OCI-LY1 (cell line): ENCODE measurements around the gene TNFSF13.

Source experiments
- H2AFZ ChIP-seq: fragments of 200-600 bp; sonication (generic), shearing (Covaris generic); 2 replicates; pipeline ENCODE4 v1.6.0; 2014; ENCODE audit warnings: antibody characterized with exemption, mild to moderate bottlenecking, low read length
- H3F3A ChIP-seq: fragments of 200-600 bp; sonication (generic), shearing (Covaris generic); 2 replicates; pipeline ENCODE4 v1.6.0; 2014; ENCODE audit warnings: mild to moderate bottlenecking, antibody characterized with exemption, low read length, moderate library complexity; ENCODE audit not compliant: insufficient read depth
- H3K27ac ChIP-seq: fragments of 200-600 bp; sonication (generic); 2 replicates; pipeline ENCODE4 v1.5.1; 2014; ENCODE audit warnings: low read length, mixed run types, mild to moderate bottlenecking, low read depth; ENCODE audit not compliant: poor library complexity, severe bottlenecking
- H3K27me3 ChIP-seq: fragments of 200-600 bp; sonication (generic); 2 replicates; pipeline ENCODE4 v1.6.0; 2014; ENCODE audit warnings: antibody characterized with exemption, mild to moderate bottlenecking, low read length, moderate library complexity; ENCODE audit not compliant: insufficient read depth
- H3K36me3 ChIP-seq: fragments of 200-600 bp; sonication (generic); 2 replicates; pipeline ENCODE4 v1.6.1; 2014; ENCODE audit warnings: mild to moderate bottlenecking, antibody characterized with exemption, low read length, moderate library complexity, mixed read lengths; ENCODE audit not compliant: insufficient read depth
- H3K4me1 ChIP-seq: fragments of 200-600 bp; sonication (generic); 2 replicates; pipeline ENCODE4 v1.5.1; 2014; ENCODE audit warnings: mild to moderate bottlenecking, low read length, moderate library complexity; ENCODE audit not compliant: insufficient read depth, severe bottlenecking
- H3K4me2 ChIP-seq: fragments of 200-600 bp; sonication (generic), shearing (Covaris generic); 2 replicates; pipeline ENCODE4 v1.6.1; 2014; ENCODE audit warnings: low read length
- H3K4me3 ChIP-seq: fragments of 200-600 bp; sonication (generic); 2 replicates; pipeline ENCODE4 v1.5.1; 2014; ENCODE audit warnings: low read length, low read depth, mild to moderate bottlenecking, mixed read lengths; ENCODE audit not compliant: poor library complexity, severe bottlenecking
- H3K79me2 ChIP-seq: fragments of 200-600 bp; shearing (Covaris generic); 2 replicates; pipeline ENCODE4 v1.6.1; 2016; ENCODE audit warnings: mixed run types, low read length, mixed read lengths; ENCODE audit not compliant: insufficient read depth
- H3K9ac ChIP-seq: fragments of 200-600 bp; sonication (generic), shearing (Covaris generic); 2 replicates; pipeline ENCODE4 v1.6.1; 2014; ENCODE audit warnings: mild to moderate bottlenecking, low read length, mixed read lengths
- H3K9me2 ChIP-seq: fragments of 200-600 bp; sonication (generic), shearing (Covaris generic); 2 replicates; pipeline ENCODE4 v1.6.1; 2014; ENCODE audit warnings: low read depth, mild to moderate bottlenecking, low read length, mixed read lengths
- H3K9me3 ChIP-seq: fragments of 200-600 bp; shearing (Covaris generic); 2 replicates; pipeline ENCODE4 v1.6.1; 2014; ENCODE audit warnings: low read length, mixed read lengths
- H4K20me1 ChIP-seq: fragments of 200-600 bp; sonication (generic), shearing (Covaris generic); 2 replicates; pipeline ENCODE4 v1.6.0; 2016; ENCODE audit warnings: mild to moderate bottlenecking, low read length; ENCODE audit not compliant: insufficient read depth
- CTCF ChIP-seq: fragments of 200-600 bp; sonication (generic), shearing (Covaris generic); IDR thresholded peaks from 2 replicates; pipeline ENCODE4 v1.5.1; 2017; ENCODE audit warnings: mild to moderate bottlenecking, antibody characterized with exemption, low read length, moderate library complexity, mixed read lengths
- EZH2 ChIP-seq: fragments of 200-600 bp; sonication (generic), shearing (Covaris generic); IDR thresholded peaks from 2 replicates; pipeline ENCODE4 v1.8.0; 2017; ENCODE audit warnings: borderline replicate concordance, mixed run types, mild to moderate bottlenecking, antibody characterized with exemption, low read length, moderate library complexity, mixed read lengths

The TNFSF13 gene

GRCh38 chr17:7538891-7539545, 19.5 kb upstream of the TNFSF13 start:
- Histone ChIP-seq H3K4me2 (no peak overlapping the region), H4K20me1 (no peaks in the 10 kb centered on the region), H3K9ac (no peak overlapping the region), H3K9me3 (peaks cover 5% of the 10 kb centered on the region), H3F3A (no peaks in the 10 kb centered on the region), H3K9me2 (no peaks in the 10 kb centered on the region), H3K79me2 (no peaks in the 10 kb centered on the region), H2AFZ (no peak overlapping the region), H3K4me3 (no peak overlapping the region), H3K27ac (no peak overlapping the region), H3K36me3 (no peaks in the 10 kb centered on the region; the same call in 1 of the 2 replicates), H3K27me3 (peaks cover 19% of the 10 kb centered on the region; the same call in 1 of the 2 replicates), H3K4me1 (no peaks in the 10 kb centered on the region)
- no peak for TF ChIP-seq CTCF
- TF ChIP-seq EZH2, result no peak

GRCh38 chr17:7541074-7541621, 17.4 kb upstream of the TNFSF13 start:
- H3K27ac ChIP-seq, result no peak overlapping the region
- H3K9ac ChIP-seq, result no peak overlapping the region
- no peak overlapping the region for H3K4me2 ChIP-seq
- H3K4me3 ChIP-seq, result no peak overlapping the region
- no peaks in the 10 kb centered on the region for H3K79me2 ChIP-seq
- H3K27me3 ChIP-seq, result peaks cover 19% of the 10 kb centered on the region; the same call in 1 of the 2 replicates
- H3F3A ChIP-seq, result no peaks in the 10 kb centered on the region
- TF ChIP-seq CTCF (no peak), EZH2 (no peak)
- H3K4me1 ChIP-seq, result no peaks in the 10 kb centered on the region
- peaks cover 5% of the 10 kb centered on the region for H3K9me3 ChIP-seq
- H3K9me2 ChIP-seq, result no peaks in the 10 kb centered on the region
- no peaks in the 10 kb centered on the region for H4K20me1 ChIP-seq
- H2AFZ ChIP-seq, result no peak overlapping the region
- no peaks in the 10 kb centered on the region; the same call in 1 of the 2 replicates for H3K36me3 ChIP-seq

GRCh38 chr17:7544911-7545310, 13.6 kb upstream of the TNFSF13 start:
- Histone ChIP-seq H2AFZ (no peak overlapping the region), H3K4me3 (no peak overlapping the region), H3K36me3 (no peaks in the 10 kb centered on the region), H3K9me2 (no peaks in the 10 kb centered on the region), H3K4me1 (peaks cover 4% of the 10 kb centered on the region), H3K9me3 (no peaks in the 10 kb centered on the region), H3K4me2 (no peak overlapping the region), H4K20me1 (no peaks in the 10 kb centered on the region), H3K9ac (no peak overlapping the region), H3K27me3 (peaks cover 12% of the 10 kb centered on the region; the same call in 1 of the 2 replicates), H3K79me2 (no peaks in the 10 kb centered on the region), H3F3A (no peaks in the 10 kb centered on the region), H3K27ac (no peak overlapping the region)
- no peak for TF ChIP-seq EZH2
- TF ChIP-seq CTCF, result no peak
